ENCODE results near the gene GAREM1. TPM values are rescaled to one million over a fixed set of nuclear protein-coding genes. Genes with fewer than 3 reads are reported as not detected.

GAREM1 gene
- total RNA-seq, 1 donor from 2014 or later: 1.7 TPM

DNA sequence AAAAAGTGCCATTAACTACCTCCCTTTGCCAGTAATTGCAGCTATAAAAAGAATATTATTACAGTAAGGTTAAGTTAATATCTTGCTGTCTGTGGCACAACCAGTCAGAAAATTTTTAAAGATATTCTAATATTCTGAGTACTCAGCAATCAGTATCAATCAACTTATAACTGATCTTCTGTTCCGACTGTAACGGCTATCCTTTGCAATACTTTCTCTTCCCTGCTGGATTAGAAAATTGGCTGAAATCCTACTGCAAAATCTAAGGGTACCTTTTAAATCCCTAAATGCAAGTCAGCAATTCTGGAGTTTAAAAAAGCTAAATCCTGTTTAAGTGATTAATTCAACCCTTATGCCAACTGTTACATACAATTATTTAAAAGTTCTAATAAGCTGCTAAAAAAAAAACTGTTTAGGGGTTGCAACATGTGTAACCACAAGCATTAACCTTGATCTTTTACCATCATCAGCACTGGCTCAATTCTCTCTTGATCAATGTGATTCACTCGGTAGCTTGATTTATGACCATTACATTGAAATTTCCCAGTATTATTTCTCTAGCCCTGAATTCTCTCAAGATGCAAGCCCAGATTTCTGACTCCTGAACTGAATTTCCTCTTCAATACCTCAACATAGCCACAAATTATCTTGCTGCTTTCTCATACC lies 20.5 kb downstream of the GAREM1 start:
- H3K36me3 Mint-ChIP-seq (ENCODE audit: unreplicated experiment): no peaks in the 10 kb centered on the region
- TF ChIP-seq, protein P1, sequence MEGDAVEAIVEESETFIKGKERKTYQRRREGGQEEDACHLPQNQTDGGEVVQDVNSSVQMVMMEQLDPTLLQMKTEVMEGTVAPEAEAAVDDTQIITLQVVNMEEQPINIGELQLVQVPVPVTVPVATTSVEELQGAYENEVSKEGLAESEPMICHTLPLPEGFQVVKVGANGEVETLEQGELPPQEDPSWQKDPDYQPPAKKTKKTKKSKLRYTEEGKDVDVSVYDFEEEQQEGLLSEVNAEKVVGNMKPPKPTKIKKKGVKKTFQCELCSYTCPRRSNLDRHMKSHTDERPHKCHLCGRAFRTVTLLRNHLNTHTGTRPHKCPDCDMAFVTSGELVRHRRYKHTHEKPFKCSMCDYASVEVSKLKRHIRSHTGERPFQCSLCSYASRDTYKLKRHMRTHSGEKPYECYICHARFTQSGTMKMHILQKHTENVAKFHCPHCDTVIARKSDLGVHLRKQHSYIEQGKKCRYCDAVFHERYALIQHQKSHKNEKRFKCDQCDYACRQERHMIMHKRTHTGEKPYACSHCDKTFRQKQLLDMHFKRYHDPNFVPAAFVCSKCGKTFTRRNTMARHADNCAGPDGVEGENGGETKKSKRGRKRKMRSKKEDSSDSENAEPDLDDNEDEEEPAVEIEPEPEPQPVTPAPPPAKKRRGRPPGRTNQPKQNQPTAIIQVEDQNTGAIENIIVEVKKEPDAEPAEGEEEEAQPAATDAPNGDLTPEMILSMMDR (IDR thresholded peaks at IDR 0.05): no peak
- H3K4me3 Mint-ChIP-seq (ENCODE audit: unreplicated experiment): no peak overlapping the region
- H3K4me1 Mint-ChIP-seq (ENCODE audit: unreplicated experiment): no peaks in the 10 kb centered on the region
- H3K27me3 Mint-ChIP-seq (ENCODE audit: unreplicated experiment): no peaks in the 10 kb centered on the region
- no peak for DNase-seq (ENCODE audit: extremely low spot score, unreplicated experiment)
- H3K27ac Mint-ChIP-seq (ENCODE audit: unreplicated experiment): no peak overlapping the region
- H3K9me3 Mint-ChIP-seq (ENCODE audit: unreplicated experiment): no peaks in the 10 kb centered on the region

DNA sequence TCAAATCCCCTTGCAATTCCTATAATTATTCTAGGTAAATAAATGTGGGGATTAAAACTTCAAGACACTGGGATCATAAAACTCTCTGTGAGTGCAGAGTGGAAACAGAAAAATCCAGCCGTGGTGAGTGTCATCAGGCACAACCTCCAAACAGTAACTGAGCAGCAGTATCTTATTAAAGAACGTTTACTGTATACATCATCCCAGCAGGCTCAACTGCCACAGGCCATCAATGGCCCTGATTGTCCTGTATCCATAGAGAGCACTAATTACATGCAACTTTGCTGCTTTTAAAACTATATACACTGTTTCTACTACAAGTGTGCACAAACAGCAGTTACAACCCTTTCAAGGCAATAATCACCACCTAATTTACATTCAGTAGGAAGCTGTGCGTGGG lies 23.9 kb downstream of the GAREM1 start:
- no peak overlapping the region for H3K27ac Mint-ChIP-seq (ENCODE audit: unreplicated experiment)
- H3K4me3 Mint-ChIP-seq (ENCODE audit: unreplicated experiment): no peak overlapping the region
- TF ChIP-seq, protein P1 (IDR thresholded peaks at IDR 0.05): no peak
- peaks cover under 1% of the 10 kb centered on the region for H3K27me3 Mint-ChIP-seq (ENCODE audit: unreplicated experiment)
- no peaks in the 10 kb centered on the region for H3K9me3 Mint-ChIP-seq (ENCODE audit: unreplicated experiment)
- DNase-seq (ENCODE audit: extremely low spot score, unreplicated experiment): no peak
- no peaks in the 10 kb centered on the region for H3K36me3 Mint-ChIP-seq (ENCODE audit: unreplicated experiment)
- H3K4me1 Mint-ChIP-seq (ENCODE audit: unreplicated experiment): peaks cover under 1% of the 10 kb centered on the region

DNA sequence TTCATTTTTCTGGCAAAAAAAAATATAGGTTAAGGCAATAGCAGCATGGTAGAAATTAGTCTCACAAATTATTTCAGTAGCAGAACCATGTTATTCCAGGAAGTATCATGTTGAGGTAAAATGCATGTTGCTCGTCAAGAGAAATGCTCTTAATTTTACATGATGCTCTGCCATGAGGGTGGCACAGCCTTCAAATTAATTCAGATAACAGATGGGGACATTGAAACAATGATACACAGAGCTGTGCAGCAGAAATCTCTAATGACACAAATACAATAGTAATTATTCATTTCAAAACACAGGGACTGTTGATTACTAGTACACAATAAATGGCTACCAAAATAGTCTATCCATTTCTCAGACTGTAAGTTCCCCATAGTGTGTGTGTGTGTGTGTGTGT lies 24.8 kb downstream of the GAREM1 start:
- H3K27me3 Mint-ChIP-seq (ENCODE audit: unreplicated experiment): peaks cover 4% of the 10 kb centered on the region
- no peak for DNase-seq (ENCODE audit: extremely low spot score, unreplicated experiment)

DNA sequence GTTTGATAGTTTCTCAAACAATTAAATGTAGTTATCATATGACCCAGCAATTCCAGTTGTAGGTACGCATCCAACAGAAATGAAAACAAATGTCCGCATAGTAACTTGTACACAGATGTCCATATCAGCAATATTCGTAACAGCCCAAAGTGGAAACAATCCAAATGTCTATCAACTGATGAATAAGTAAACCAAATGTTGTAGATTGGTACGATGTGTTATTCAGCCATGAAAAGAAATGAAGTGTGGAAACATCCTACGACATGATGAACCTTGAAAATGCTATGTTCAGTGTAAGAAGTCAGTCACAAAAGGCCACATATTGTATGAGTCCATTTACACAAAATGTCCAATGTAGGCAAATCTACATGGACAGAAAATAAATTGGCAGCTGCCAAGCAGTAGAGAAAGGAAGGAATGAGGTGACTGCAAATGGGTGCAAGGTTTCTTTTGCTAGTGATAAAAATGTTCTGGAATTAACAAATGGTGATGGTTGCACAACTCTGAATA lies 26.9 kb downstream of the GAREM1 start:
- H3K27ac Mint-ChIP-seq (ENCODE audit: unreplicated experiment): no peak overlapping the region
- H3K4me1 Mint-ChIP-seq (ENCODE audit: unreplicated experiment): peaks cover 4% of the 10 kb centered on the region
- H3K9me3 Mint-ChIP-seq (ENCODE audit: unreplicated experiment): no peaks in the 10 kb centered on the region

More for the DNA sequence above, 24.8 kb downstream of the GAREM1 start:
- peaks cover 4% of the 10 kb centered on the region for H3K4me1 Mint-ChIP-seq (ENCODE audit: unreplicated experiment)
- TF ChIP-seq, protein P1 (IDR thresholded peaks at IDR 0.05): no peak
- no peak overlapping the region for H3K27ac Mint-ChIP-seq (ENCODE audit: unreplicated experiment)
- no peaks in the 10 kb centered on the region for H3K36me3 Mint-ChIP-seq (ENCODE audit: unreplicated experiment)
- H3K9me3 Mint-ChIP-seq (ENCODE audit: unreplicated experiment): no peaks in the 10 kb centered on the region
- H3K4me3 Mint-ChIP-seq (ENCODE audit: unreplicated experiment): no peak overlapping the region

DNA sequence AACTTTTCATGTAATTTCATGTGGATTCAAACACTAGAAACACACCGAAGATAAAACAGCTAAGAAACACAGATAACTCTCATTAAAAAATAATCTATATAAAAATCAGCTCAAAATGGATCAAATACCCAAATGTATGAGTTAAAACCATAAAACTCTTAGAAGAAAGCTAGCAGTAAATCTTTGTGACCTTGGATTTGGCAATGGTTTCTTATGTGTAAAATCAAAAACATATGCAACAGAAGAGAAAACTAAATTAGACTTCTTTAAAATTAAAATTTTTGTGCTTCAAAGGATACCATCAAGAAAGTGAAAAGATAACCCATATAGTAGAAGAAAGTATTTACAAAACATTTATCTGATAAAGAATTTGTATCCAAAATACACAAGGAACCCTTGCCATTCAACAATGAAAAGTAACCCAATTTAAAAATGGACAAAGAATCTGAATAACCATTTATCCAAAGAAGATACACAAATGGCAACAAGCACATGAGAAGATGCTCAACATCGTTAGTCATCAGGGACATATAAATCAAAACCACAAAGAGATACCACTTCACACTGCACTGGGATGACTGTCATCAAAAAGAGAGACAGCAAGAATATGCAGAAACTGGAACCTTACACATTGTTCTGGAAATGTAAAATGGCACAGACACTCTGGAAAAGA lies 27.5 kb downstream of the GAREM1 start:
- no peak overlapping the region for H3K27ac Mint-ChIP-seq (ENCODE audit: unreplicated experiment)
- H3K36me3 Mint-ChIP-seq (ENCODE audit: unreplicated experiment): no peaks in the 10 kb centered on the region
- peaks cover 4% of the 10 kb centered on the region for H3K4me1 Mint-ChIP-seq (ENCODE audit: unreplicated experiment)
- H3K4me3 Mint-ChIP-seq (ENCODE audit: unreplicated experiment): no peak overlapping the region
- no peak for DNase-seq (ENCODE audit: extremely low spot score, unreplicated experiment)
- TF ChIP-seq, protein P1 (IDR thresholded peaks at IDR 0.05): no peak
- no peaks in the 10 kb centered on the region for H3K9me3 Mint-ChIP-seq (ENCODE audit: unreplicated experiment)
- H3K27me3 Mint-ChIP-seq (ENCODE audit: unreplicated experiment): peaks cover 4% of the 10 kb centered on the region

More for the DNA sequence above, 26.9 kb downstream of the GAREM1 start:
- TF ChIP-seq, protein P1 (IDR thresholded peaks at IDR 0.05): no peak
- Mint-ChIP-seq H3K27me3 (ENCODE audit: unreplicated experiment) (peaks cover 4% of the 10 kb centered on the region), H3K4me3 (ENCODE audit: unreplicated experiment) (no peak overlapping the region), H3K36me3 (ENCODE audit: unreplicated experiment) (no peaks in the 10 kb centered on the region)
- DNase-seq (ENCODE audit: extremely low spot score, unreplicated experiment): no peak
